Naive thymus-derived CD4-positive, alpha-beta T cell (primary cell): Measurements from ENCODE around the gene MACROD2. TPM values are rescaled to one million over a fixed set of nuclear protein-coding genes. Genes with fewer than 3 reads are reported as not detected.

ENCODE experiments used
- ATAC-seq: fragments of 150-1000 bp; cut with Tn5 transposase; 2 replicates; pipeline ENCODE4 v1.10.0; 2021; ENCODE audit warnings: mild to moderate bottlenecking, moderate library complexity
- CTCF ChIA-PET: fragments of 350-600 bp; sonication (Branson Sonifier 250); formaldehyde crosslinking; loops from one replicate; lab custom pipeline; 2021; ENCODE audit warnings: antibody characterized with exemption; lab: Charles Lee
- POLR2A ChIA-PET: fragments of 350-600 bp; sonication (Branson Sonifier 250); formaldehyde crosslinking; loops from one replicate; lab custom pipeline; 2021; ENCODE audit warnings: antibody characterized with exemption, inconsistent platforms; lab: Charles Lee
- DNase-seq, 9 donors: peaks; one replicate each; pipeline versions ENCODE4 v3.0.0 to v3.0.0-alpha.2; 2020 to 2022; ENCODE audit warnings: mixed read lengths in 1 of 9
- H3K27ac ChIP-seq: one replicate; pipeline ENCODE4 v1.7.0; 2013; ENCODE audit warnings: mild to moderate bottlenecking, low read depth, low read length, moderate library complexity
- H3K27me3 ChIP-seq, 2 donors: one replicate each; pipeline ENCODE4 v1.7.0; 2013; ENCODE audit warnings: low read length in 2 of 2, mild to moderate bottlenecking in 2 of 2, moderate library complexity in 2 of 2; ENCODE audit not compliant: control insufficient read depth in 2 of 2, insufficient read depth in 2 of 2
- H3K36me3 ChIP-seq, 3 experiments: 1 replicate in 2 of 3; 2 replicates in 1 of 3; pipeline ENCODE4 v1.7.0; 2013; ENCODE audit warnings: low read length in 3 of 3, mild to moderate bottlenecking in 3 of 3, moderate library complexity in 1 of 3; ENCODE audit not compliant: insufficient read depth in 3 of 3, control insufficient read depth in 2 of 3
- H3K4me1 ChIP-seq, 2 donors: one replicate each; pipeline ENCODE4 v1.7.0; 2013; ENCODE audit warnings: low read length in 2 of 2, mild to moderate bottlenecking in 2 of 2, moderate library complexity in 1 of 2; ENCODE audit not compliant: control insufficient read depth in 2 of 2, insufficient read depth in 2 of 2
- H3K4me3 ChIP-seq: 2 replicates; pipeline ENCODE4 v1.7.0; 2013; ENCODE audit warnings: mild to moderate bottlenecking, low read length
- H3K9me3 ChIP-seq, 3 experiments: 1 replicate in 2 of 3; 2 replicates in 1 of 3; pipeline ENCODE4 v1.7.0; 2013; ENCODE audit warnings: low read length in 3 of 3; ENCODE audit not compliant: control insufficient read depth in 2 of 3
- H3K27ac Mint-ChIP-seq, 9 donors: one replicate each; pipeline ENCODE4 v1.8.0; 2020 to 2022; ENCODE audit warnings: mixed read lengths in 9 of 9, mild to moderate bottlenecking in 8 of 9, moderate library complexity in 5 of 9, inconsistent platforms in 2 of 9
- H3K27me3 Mint-ChIP-seq, 5 donors: one replicate each; pipeline ENCODE4 v1.8.0; 2021 to 2022; ENCODE audit warnings: mixed read lengths in 5 of 5, mild to moderate bottlenecking in 1 of 5
- H3K36me3 Mint-ChIP-seq, 5 donors: one replicate each; pipeline ENCODE4 v1.8.0; 2020 to 2022; ENCODE audit warnings: mixed read lengths in 5 of 5, mild to moderate bottlenecking in 3 of 5, inconsistent platforms in 1 of 5
- H3K4me1 Mint-ChIP-seq, 7 donors: one replicate each; pipeline ENCODE4 v1.8.0; 2020 to 2022; ENCODE audit warnings: mixed read lengths in 7 of 7, mild to moderate bottlenecking in 3 of 7, inconsistent platforms in 1 of 7
- H3K4me3 Mint-ChIP-seq, 10 donors: one replicate each; pipeline ENCODE4 v1.8.0; 2020 to 2022; ENCODE audit warnings: mild to moderate bottlenecking in 10 of 10, mixed read lengths in 10 of 10, moderate library complexity in 6 of 10, inconsistent platforms in 2 of 10
- H3K9me3 Mint-ChIP-seq, 11 donors: one replicate each; pipeline ENCODE4 v1.8.0; 2020 to 2022; ENCODE audit warnings: mixed read lengths in 11 of 11, mild to moderate bottlenecking in 4 of 11, inconsistent platforms in 1 of 11, moderate library complexity in 1 of 11
- intact Hi-C, 2 donors: fragments of 100-400 bp; cut with micrococcal nuclease; formaldehyde crosslinking; loops; one replicate each; pipeline ENCODE4 v1.15.1; 2023
- polyA plus RNA-seq, 2 donors: library from polyadenylated mRNA; unstranded; fragments of 300-500 nt; fragmentation: Illumina TruSeq; gene quantifications; one replicate each; pipeline ENCODE4 v1.2.3, GENCODE V29; 2021
- total RNA-seq, 6 experiments: library from RNA in 5 of 6; stranded (reverse) in 5 of 6; gene quantifications; 1 replicate in 5 of 6; 2 replicates in 1 of 6; pipeline ENCODE4 v1.2.3 and lab custom pipeline; 2021 to 2026

MACROD2 gene
- total and polyA plus RNA-seq, 7 experiments from 2014 or later: 0.27 to 0.86 (median 0.34) TPM; not detected in 4

GRCh38 chr20:14597206-14597715, 601.9 kb downstream of the MACROD2 start:
- no peaks in the 10 kb centered on the region for H3K36me3 ChIP-seq
- no peak overlapping the region for H3K4me3 ChIP-seq
- H3K27ac Mint-ChIP-seq: no peak overlapping the region
- ATAC-seq (no peak), DNase-seq (no peak)
- H3K9me3 Mint-ChIP-seq: peaks cover 0 to 7% (median 2%) of the 10 kb centered on the region in 11 donors
- H3K9me3 ChIP-seq: no peaks in the 10 kb centered on the region
- intact Hi-C loops: no loop called here
- H3K4me1 Mint-ChIP-seq: no peaks in the 10 kb centered on the region
- H3K4me1 ChIP-seq: no peaks in the 10 kb centered on the region
- peaks cover 0 to 4% (median 0%) of the 10 kb centered on the region in 5 donors for H3K36me3 Mint-ChIP-seq
- POLR2A ChIA-PET: no interaction called here
- H3K4me3 Mint-ChIP-seq: no peak overlapping the region
- no peaks in the 10 kb centered on the region for H3K27me3 ChIP-seq
- no peak overlapping the region for H3K27ac ChIP-seq
- CTCF ChIA-PET: no interaction called here
- H3K27me3 Mint-ChIP-seq: no peaks in the 10 kb centered on the region

GRCh38 chr20:14599613-14600012, 604.3 kb downstream of the MACROD2 start:
- intact Hi-C loops: no loop called here
- no peaks in the 10 kb centered on the region for H3K4me1 ChIP-seq
- no peaks in the 10 kb centered on the region for H3K27me3 ChIP-seq
- no peak overlapping the region for H3K4me3 Mint-ChIP-seq
- no peaks in the 10 kb centered on the region for H3K27me3 Mint-ChIP-seq
- ChIA-PET POLR2A (no interaction called here), CTCF (no interaction called here)
- DNase-seq (no peak), ATAC-seq (no peak)
- H3K27ac Mint-ChIP-seq: no peak overlapping the region
- H3K27ac ChIP-seq: no peak overlapping the region
- H3K4me3 ChIP-seq: no peak overlapping the region
- no peaks in the 10 kb centered on the region for H3K4me1 Mint-ChIP-seq
- H3K9me3 ChIP-seq: no peaks in the 10 kb centered on the region
- H3K36me3 ChIP-seq: no peaks in the 10 kb centered on the region
- peaks cover 0 to 4% (median 0%) of the 10 kb centered on the region in 5 donors for H3K36me3 Mint-ChIP-seq
- H3K9me3 Mint-ChIP-seq: peaks cover 0 to 10% (median 2%) of the 10 kb centered on the region in 11 donors

GRCh38 chr20:14600527-14600926, 605.2 kb downstream of the MACROD2 start:
- Mint-ChIP-seq H3K36me3 (peaks cover 0 to 4% (median 0%) of the 10 kb centered on the region in 5 donors), H3K9me3 (peaks cover 0 to 12% (median 2%) of the 10 kb centered on the region in 11 donors), H3K27ac (no peak overlapping the region), H3K4me3 (no peak overlapping the region), H3K27me3 (no peaks in the 10 kb centered on the region), H3K4me1 (no peaks in the 10 kb centered on the region)
- ChIA-PET POLR2A (no interaction called here), CTCF (no interaction called here)
- H3K36me3 ChIP-seq: no peaks in the 10 kb centered on the region
- intact Hi-C loops: no loop called here
- H3K4me3 ChIP-seq: no peak overlapping the region
- DNase-seq: no peak
- no peak overlapping the region for H3K27ac ChIP-seq
- no peaks in the 10 kb centered on the region for H3K9me3 ChIP-seq
- ATAC-seq: no peak
- no peaks in the 10 kb centered on the region for H3K27me3 ChIP-seq
- H3K4me1 ChIP-seq: no peaks in the 10 kb centered on the region

GRCh38 chr20:14604143-14604542, 608.8 kb downstream of the MACROD2 start:
- Mint-ChIP-seq H3K27ac (no peak overlapping the region), H3K4me3 (no peak overlapping the region), H3K4me1 (no peaks in the 10 kb centered on the region), H3K9me3 (peaks cover 1 to 18% (median 7%) of the 10 kb centered on the region in 11 donors), H3K27me3 (no peaks in the 10 kb centered on the region), H3K36me3 (peaks cover 0 to 4% (median 0%) of the 10 kb centered on the region in 5 donors)
- ATAC-seq (no peak), DNase-seq (no peak)
- no peaks in the 10 kb centered on the region for H3K27me3 ChIP-seq
- CTCF ChIA-PET: no interaction called here
- intact Hi-C loops: no loop called here
- H3K4me1 ChIP-seq: no peaks in the 10 kb centered on the region
- H3K9me3 ChIP-seq: no peaks in the 10 kb centered on the region
- no peak overlapping the region for H3K27ac ChIP-seq
- no peak overlapping the region for H3K4me3 ChIP-seq
- POLR2A ChIA-PET: no interaction called here
- no peaks in the 10 kb centered on the region for H3K36me3 ChIP-seq

DNA sequence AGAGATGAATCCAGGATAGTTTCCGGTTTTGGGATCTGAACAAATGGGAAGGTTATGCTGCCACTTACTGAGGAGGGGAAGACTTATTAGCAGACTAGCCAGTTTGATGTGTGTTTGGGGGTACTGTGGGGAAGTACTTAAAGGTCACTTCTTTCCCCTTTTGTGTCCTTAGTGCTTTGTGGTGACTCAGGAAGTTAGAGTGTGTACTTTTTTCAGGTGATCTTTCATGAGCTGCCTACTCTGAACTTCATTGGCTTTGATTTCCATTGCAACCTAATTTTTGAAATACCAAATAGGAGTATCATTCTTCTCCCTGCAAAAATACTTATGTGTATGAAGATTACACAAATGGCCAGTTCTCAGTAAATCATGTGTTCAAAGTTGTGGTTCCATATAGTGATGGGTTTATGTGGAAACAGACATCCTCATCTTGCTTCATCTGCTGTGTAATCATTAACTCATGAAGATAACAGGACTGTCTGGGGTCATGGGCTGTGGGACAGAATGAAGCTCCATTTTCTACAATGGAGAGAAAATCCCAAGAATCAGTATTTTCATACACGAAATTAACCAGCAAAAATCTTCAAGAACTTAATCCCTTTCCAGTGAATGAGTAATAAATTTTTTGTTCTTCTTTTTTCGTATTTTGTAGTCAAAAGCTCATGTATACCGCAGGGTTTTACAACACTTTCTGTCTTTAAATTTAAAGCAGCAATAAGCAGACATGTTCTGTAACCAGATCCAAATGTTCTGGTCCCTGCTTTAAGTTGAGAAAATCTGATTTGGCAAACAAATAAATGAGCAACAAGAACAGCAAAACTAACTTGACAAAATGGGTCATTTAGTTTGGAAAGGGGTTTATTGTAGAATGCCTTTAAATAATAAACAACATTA, 614.3 kb downstream of the MACROD2 start:
- H3K4me3 ChIP-seq: no peak overlapping the region
- no peak for ATAC-seq
- no peaks in the 10 kb centered on the region for H3K4me1 Mint-ChIP-seq
- DNase-seq: no peak
- H3K27me3 ChIP-seq: no peaks in the 10 kb centered on the region
- H3K27ac Mint-ChIP-seq: no peak overlapping the region
- intact Hi-C loops: no loop called here
- H3K9me3 Mint-ChIP-seq: peaks cover 1 to 17% (median 4%) of the 10 kb centered on the region in 11 donors
- CTCF ChIA-PET: no interaction called here
- no peaks in the 10 kb centered on the region for H3K36me3 Mint-ChIP-seq
- no peaks in the 10 kb centered on the region for H3K4me1 ChIP-seq
- no peak overlapping the region for H3K4me3 Mint-ChIP-seq
- H3K27me3 Mint-ChIP-seq: no peaks in the 10 kb centered on the region
- no peaks in the 10 kb centered on the region for H3K36me3 ChIP-seq
- POLR2A ChIA-PET: no interaction called here
- no peaks in the 10 kb centered on the region for H3K9me3 ChIP-seq
- no peak overlapping the region for H3K27ac ChIP-seq

- ChIA-PET CTCF (no interaction called here), POLR2A (no interaction called here)
- no peak overlapping the region for H3K4me3 ChIP-seq
- H3K27ac Mint-ChIP-seq: no peak overlapping the region
- H3K9me3 ChIP-seq: no peaks in the 10 kb centered on the region
- H3K27me3 Mint-ChIP-seq: no peaks in the 10 kb centered on the region
- ATAC-seq: no peak
- no peak overlapping the region for H3K27ac ChIP-seq
- peaks cover 0 to 25% (median 7%) of the 10 kb centered on the region in 11 donors for H3K9me3 Mint-ChIP-seq
- no peak overlapping the region for H3K4me3 Mint-ChIP-seq
- no peaks in the 10 kb centered on the region for H3K36me3 ChIP-seq
- no peaks in the 10 kb centered on the region for H3K36me3 Mint-ChIP-seq
- no peaks in the 10 kb centered on the region for H3K4me1 Mint-ChIP-seq
- no peaks in the 10 kb centered on the region for H3K27me3 ChIP-seq
- DNase-seq: no peak
- intact Hi-C loops: no loop called here
- H3K4me1 ChIP-seq: no peaks in the 10 kb centered on the region
These were observed 616.2 kb downstream of the MACROD2 start for GRCh38 chr20:14611479-14611878.

DNA sequence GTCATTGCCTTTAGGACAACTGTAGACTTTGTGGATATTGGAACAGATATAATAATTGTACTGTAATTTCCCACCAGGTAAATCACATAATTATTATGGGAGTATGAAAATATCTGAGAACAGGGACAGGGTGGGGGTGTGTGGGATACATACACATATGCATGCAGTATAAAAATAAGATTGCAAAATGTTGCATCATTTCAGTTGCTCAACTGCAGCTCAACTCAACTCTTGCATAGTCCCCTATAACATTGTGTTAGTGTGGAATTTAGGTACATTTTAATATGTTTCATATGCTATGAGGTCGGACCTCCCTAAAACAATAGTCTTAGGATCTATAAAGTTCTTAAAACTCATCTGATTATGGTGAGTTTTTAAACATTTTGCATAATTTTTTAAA, 617.1 kb downstream of the MACROD2 start:
- DNase-seq (no peak), ATAC-seq (no peak)
- Mint-ChIP-seq H3K27ac (no peak overlapping the region), H3K9me3 (peaks cover 0 to 28% (median 7%) of the 10 kb centered on the region in 11 donors), H3K27me3 (no peaks in the 10 kb centered on the region), H3K36me3 (no peaks in the 10 kb centered on the region), H3K4me1 (no peaks in the 10 kb centered on the region), H3K4me3 (no peak overlapping the region)
- Histone ChIP-seq H3K27me3 (no peaks in the 10 kb centered on the region), H3K4me1 (no peaks in the 10 kb centered on the region), H3K9me3 (no peaks in the 10 kb centered on the region), H3K4me3 (no peak overlapping the region), H3K36me3 (no peaks in the 10 kb centered on the region), H3K27ac (no peak overlapping the region)
- ChIA-PET CTCF (no interaction called here), POLR2A (no interaction called here)
- intact Hi-C loops: no loop called here
